HG03066 (cell line): Measurements from ENCODE around the gene DUSP16.

ENCODE experiments used
- ATAC-seq: cut with Tn5 transposase; IDR thresholded peaks from one replicate; pipeline ENCODE4 v1.9.1; 2021; ENCODE audit warnings: low read depth; ENCODE audit not compliant: unreplicated experiment

The DUSP16 gene

GRCh38 chr12:12447236-12447635, 115.4 kb downstream of the DUSP16 start:
- no peak for ATAC-seq

GRCh38 chr12:12446786-12447185, 115.9 kb downstream of the DUSP16 start:
- ATAC-seq = no peak

- ATAC-seq = no peak
Observed at GRCh38 chr12:12445882-12446181, 116.8 kb downstream of the DUSP16 start.

- no peak for ATAC-seq
Observed at GRCh38 chr12:12445165-12445881, 117.3 kb downstream of the DUSP16 start.

- no peak for ATAC-seq
Observed at GRCh38 chr12:12443431-12443878, 119.2 kb downstream of the DUSP16 start.

GRCh38 chr12:12442548-12443071, 120.1 kb downstream of the DUSP16 start:
- ATAC-seq = no peak

GRCh38 chr12:12441843-12442461, 120.7 kb downstream of the DUSP16 start:
- ATAC-seq = no peak

- ATAC-seq = no peak
Observed at GRCh38 chr12:12441429-12441807, 121.2 kb downstream of the DUSP16 start.

- no peak for ATAC-seq
Observed at GRCh38 chr12:12440784-12441428, 121.8 kb downstream of the DUSP16 start.

- no peak for ATAC-seq
Observed at GRCh38 chr12:12439636-12440035, 123.0 kb downstream of the DUSP16 start.

- ATAC-seq = no peak
Observed at GRCh38 chr12:12436831-12437345, 125.8 kb downstream of the DUSP16 start.

- no peak for ATAC-seq
Observed at GRCh38 chr12:12433203-12433731, 129.4 kb downstream of the DUSP16 start.

- no peak for ATAC-seq
Observed at GRCh38 chr12:12432364-12432763, 130.3 kb downstream of the DUSP16 start.

GRCh38 chr12:12428961-12429657, 133.6 kb downstream of the DUSP16 start:
- no peak for ATAC-seq

- no peak for ATAC-seq
Observed at GRCh38 chr12:12428047-12428446, 134.6 kb downstream of the DUSP16 start.

- no peak for ATAC-seq
Observed at GRCh38 chr12:12427568-12427967, 135.1 kb downstream of the DUSP16 start.

GRCh38 chr12:12425616-12426015, 137.0 kb downstream of the DUSP16 start:
- no peak for ATAC-seq

GRCh38 chr12:12425001-12425400, 137.7 kb downstream of the DUSP16 start:
- no peak for ATAC-seq
